Stimulated activated CD4-positive, alpha-beta T cell treated with anti-CD3 and anti-CD28 coated beads, TNF-alpha, amount 100 ng/mL, for 24 hours (primary cell): ENCODE results near the gene STARD4.

ENCODE experiments used
- DNase-seq, 3 experiments: peaks; one replicate each; pipeline ENCODE4 v3.0.0-alpha.2; 2020; ENCODE audit warnings: low read depth in 3 of 3

STARD4 gene

GRCh38 chr5:111528056-111528455 lies 15.7 kb upstream of the STARD4 start:
- no peak for DNase-seq

- DNase-seq = no peak
Observed at GRCh38 chr5:111520908-111521307, 8.6 kb upstream of the STARD4 start.

- no peak for DNase-seq
Observed at GRCh38 chr5:111518777-111519176, 6.4 kb upstream of the STARD4 start.

- DNase-seq = no peak
Observed at GRCh38 chr5:111517853-111518501, 5.6 kb upstream of the STARD4 start.

- DNase-seq = no peak
Observed at GRCh38 chr5:111514087-111514486, 1.8 kb upstream of the STARD4 start.

- DNase-seq = peak in 1 of 3 experiments; percentile 62
Observed at GRCh38 chr5:111513131-111513520, 791 bp upstream of the STARD4 start.

GRCh38 chr5:111511831-111512374 lies 432 bp downstream of the STARD4 start:
- no peak for DNase-seq

- DNase-seq = no peak
Observed at GRCh38 chr5:111511174-111511830, 1.0 kb downstream of the STARD4 start.

- no peak for DNase-seq
Observed at GRCh38 chr5:111509119-111509518, 3.2 kb downstream of the STARD4 start.

GRCh38 chr5:111507276-111507675 lies 5.1 kb downstream of the STARD4 start:
- no peak for DNase-seq

- DNase-seq = no peak
Observed at GRCh38 chr5:111505096-111505495, 7.2 kb downstream of the STARD4 start.

- DNase-seq = no peak
Observed at GRCh38 chr5:111502956-111503355, 9.4 kb downstream of the STARD4 start.

- DNase-seq = no peak
Observed at GRCh38 chr5:111498346-111498745, 14.0 kb downstream of the STARD4 start.

- DNase-seq = no peak
Observed at GRCh38 chr5:111495159-111495558, 17.2 kb downstream of the STARD4 start.

GRCh38 chr5:111494355-111494999 lies 17.9 kb downstream of the STARD4 start:
- DNase-seq = no peak

GRCh38 chr5:111493031-111493430 lies 19.3 kb downstream of the STARD4 start:
- no peak for DNase-seq

- no peak for DNase-seq
Observed at GRCh38 chr5:111488353-111488752, 24.0 kb downstream of the STARD4 start.

GRCh38 chr5:111486926-111487325 lies 25.4 kb downstream of the STARD4 start:
- no peak for DNase-seq

- no peak for DNase-seq
Observed at GRCh38 chr5:111486055-111486454, 26.3 kb downstream of the STARD4 start.

GRCh38 chr5:111480346-111480745 lies 32.0 kb downstream of the STARD4 start:
- no peak for DNase-seq

GRCh38 chr5:111478898-111479297 lies 33.4 kb downstream of the STARD4 start:
- DNase-seq = no peak

- DNase-seq = no peak
Observed at GRCh38 chr5:111478266-111478665, 34.1 kb downstream of the STARD4 start.

GRCh38 chr5:111472579-111472978 lies 39.8 kb downstream of the STARD4 start:
- no peak for DNase-seq
